ENCODE measurements around the gene NLRC3.
"Not testable (repeated sequence)": the region's sequence is repeated elsewhere in the genome, so short reads cannot be mapped to it uniquely, and the experiment has no call there.

Gene NLRC3

GRCh38 chr16:3609895-3610697 is 32.9 kb upstream of the NLRC3 start:
- peaks cover 1% of the 10 kb centered on the region; the same call in 1 of the 2 replicates for H3K4me1 ChIP-seq (ENCODE audit: control insufficient read depth, insufficient read depth, low read length)
- H3K36me3 ChIP-seq (ENCODE audit: control insufficient read depth, insufficient read depth, low read length), result no peaks in the 10 kb centered on the region
- no peak for DNase-seq (ENCODE audit: low read depth, low spot score)
- H3K9me3 ChIP-seq (ENCODE audit: control insufficient read depth, insufficient read depth, low read length), result no peaks in the 10 kb centered on the region
- no CpG with 5 or more reads among the region's 14 CpGs for WGBS (ENCODE audit: insufficient coverage, insufficient read length)
- H3K27me3 ChIP-seq (ENCODE audit: control insufficient read depth, insufficient read depth, low read length), result no peaks in the 10 kb centered on the region
- no peak overlapping the region; the same call in 1 of the 2 replicates for H3K4me3 ChIP-seq (ENCODE audit: low read length)
- H3K27ac ChIP-seq (ENCODE audit: low read length), result no peak overlapping the region

- not testable (repeated sequence) for H3K4me1 ChIP-seq (ENCODE audit: control insufficient read depth, insufficient read depth, low read length); H3K9me3 ChIP-seq (ENCODE audit: control insufficient read depth, insufficient read depth, low read length); H3K4me3 ChIP-seq (ENCODE audit: low read length); DNase-seq (ENCODE audit: low read depth, low spot score); H3K27me3 ChIP-seq (ENCODE audit: control insufficient read depth, insufficient read depth, low read length); H3K27ac ChIP-seq (ENCODE audit: low read length); H3K36me3 ChIP-seq (ENCODE audit: control insufficient read depth, insufficient read depth, low read length)
- no CpG with 5 or more reads among the region's 13 CpGs for WGBS (ENCODE audit: insufficient coverage, insufficient read length)
These were observed 31.8 kb upstream of the NLRC3 start for GRCh38 chr16:3608976-3609375.

GRCh38 chr16:3608069-3608468 is 30.9 kb upstream of the NLRC3 start:
- DNase-seq (ENCODE audit: low read depth, low spot score), result no peak
- Histone ChIP-seq H3K27ac (ENCODE audit: low read length) (no peak overlapping the region), H3K4me1 (ENCODE audit: control insufficient read depth, insufficient read depth, low read length) (peaks cover 1% of the 10 kb centered on the region; the same call in 1 of the 2 replicates), H3K36me3 (ENCODE audit: control insufficient read depth, insufficient read depth, low read length) (peaks cover 5% of the 10 kb centered on the region; the same call in 1 of the 2 replicates), H3K9me3 (ENCODE audit: control insufficient read depth, insufficient read depth, low read length) (no peaks in the 10 kb centered on the region), H3K4me3 (ENCODE audit: low read length) (no peak overlapping the region), H3K27me3 (ENCODE audit: control insufficient read depth, insufficient read depth, low read length) (no peaks in the 10 kb centered on the region)
- no CpG with 5 or more reads among the region's 5 CpGs for WGBS (ENCODE audit: insufficient coverage, insufficient read length)

- Histone ChIP-seq H3K36me3 (ENCODE audit: control insufficient read depth, insufficient read depth, low read length) (peaks cover 5% of the 10 kb centered on the region; the same call in 1 of the 2 replicates), H3K4me3 (ENCODE audit: low read length) (no peak overlapping the region), H3K27ac (ENCODE audit: low read length) (no peak overlapping the region), H3K4me1 (ENCODE audit: control insufficient read depth, insufficient read depth, low read length) (no peaks in the 10 kb centered on the region; the same call in 1 of the 2 replicates), H3K27me3 (ENCODE audit: control insufficient read depth, insufficient read depth, low read length) (no peaks in the 10 kb centered on the region), H3K9me3 (ENCODE audit: control insufficient read depth, insufficient read depth, low read length) (no peaks in the 10 kb centered on the region)
- WGBS (ENCODE audit: insufficient coverage, insufficient read length), result no CpG with 5 or more reads among the region's 2 CpGs
- DNase-seq (ENCODE audit: low read depth, low spot score), result no peak
These were observed 30.4 kb upstream of the NLRC3 start for GRCh38 chr16:3607634-3608033.

GRCh38 chr16:3607161-3607560 is 30.0 kb upstream of the NLRC3 start:
- no CpG with 5 or more reads among the region's 7 CpGs for WGBS (ENCODE audit: insufficient coverage, insufficient read length)
- no peak overlapping the region for H3K4me3 ChIP-seq (ENCODE audit: low read length)
- DNase-seq (ENCODE audit: low read depth, low spot score), result no peak
- H3K4me1 ChIP-seq (ENCODE audit: control insufficient read depth, insufficient read depth, low read length), result no peaks in the 10 kb centered on the region; the same call in 1 of the 2 replicates
- H3K27me3 ChIP-seq (ENCODE audit: control insufficient read depth, insufficient read depth, low read length), result no peaks in the 10 kb centered on the region
- no peaks in the 10 kb centered on the region for H3K9me3 ChIP-seq (ENCODE audit: control insufficient read depth, insufficient read depth, low read length)
- H3K36me3 ChIP-seq (ENCODE audit: control insufficient read depth, insufficient read depth, low read length), result peaks cover 6% of the 10 kb centered on the region
- no peak overlapping the region for H3K27ac ChIP-seq (ENCODE audit: low read length)

DNA sequence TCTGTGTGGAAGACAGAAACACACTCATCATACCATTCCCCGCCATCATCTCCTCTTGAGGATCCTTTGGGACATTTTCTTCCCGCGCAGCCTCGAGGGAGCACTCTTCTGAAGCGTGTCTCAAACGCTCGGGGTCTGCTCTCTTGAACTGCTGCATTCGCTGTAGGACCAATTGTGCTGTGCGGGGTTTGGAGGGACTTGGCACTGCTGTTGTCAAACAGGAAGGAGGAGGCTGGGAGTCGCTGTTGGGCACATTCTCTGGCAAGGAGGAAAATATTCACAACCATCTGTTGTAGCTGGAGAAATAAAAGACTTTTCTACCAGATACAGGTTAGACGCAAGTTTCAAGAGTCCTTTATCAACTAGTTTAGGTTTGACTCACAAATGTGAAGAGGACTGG is 29.2 kb upstream of the NLRC3 start:
- no CpG with 5 or more reads among the region's 11 CpGs for WGBS (ENCODE audit: insufficient coverage, insufficient read length)
- Histone ChIP-seq H3K27me3 (ENCODE audit: control insufficient read depth, insufficient read depth, low read length) (no peaks in the 10 kb centered on the region), H3K27ac (ENCODE audit: low read length) (no peak overlapping the region), H3K4me3 (ENCODE audit: low read length) (no peak overlapping the region), H3K4me1 (ENCODE audit: control insufficient read depth, insufficient read depth, low read length) (no peaks in the 10 kb centered on the region; the same call in 1 of the 2 replicates), H3K9me3 (ENCODE audit: control insufficient read depth, insufficient read depth, low read length) (no peaks in the 10 kb centered on the region), H3K36me3 (ENCODE audit: control insufficient read depth, insufficient read depth, low read length) (peaks cover 10% of the 10 kb centered on the region)
- DNase-seq (ENCODE audit: low read depth, low spot score), result no peak

- H3K36me3 ChIP-seq (ENCODE audit: control insufficient read depth, insufficient read depth, low read length), result peaks cover 18% of the 10 kb centered on the region
- H3K9me3 ChIP-seq (ENCODE audit: control insufficient read depth, insufficient read depth, low read length), result peaks cover 6% of the 10 kb centered on the region; the same call in 1 of the 2 replicates
- no peak overlapping the region for H3K27ac ChIP-seq (ENCODE audit: low read length)
- no peaks in the 10 kb centered on the region for H3K4me1 ChIP-seq (ENCODE audit: control insufficient read depth, insufficient read depth, low read length)
- no peaks in the 10 kb centered on the region for H3K27me3 ChIP-seq (ENCODE audit: control insufficient read depth, insufficient read depth, low read length)
- no peak for DNase-seq (ENCODE audit: low read depth, low spot score)
- H3K4me3 ChIP-seq (ENCODE audit: low read length), result no peak overlapping the region
- WGBS (ENCODE audit: insufficient coverage, insufficient read length), result no CpG with 5 or more reads among the region's 7 CpGs
These were observed 25.1 kb upstream of the NLRC3 start for GRCh38 chr16:3602320-3602653.

GRCh38 chr16:3601614-3602319 is 24.6 kb upstream of the NLRC3 start:
- DNase-seq (ENCODE audit: low read depth, low spot score), result no peak
- no peak overlapping the region for H3K27ac ChIP-seq (ENCODE audit: low read length)

GRCh38 chr16:3599922-3600321 is 22.7 kb upstream of the NLRC3 start:
- no peak for DNase-seq (ENCODE audit: low read depth, low spot score)
- H3K27ac ChIP-seq (ENCODE audit: low read length), result no peak overlapping the region
- H3K9me3 ChIP-seq (ENCODE audit: control insufficient read depth, insufficient read depth, low read length), result peaks cover 6% of the 10 kb centered on the region; the same call in 1 of the 2 replicates
- H3K27me3 ChIP-seq (ENCODE audit: control insufficient read depth, insufficient read depth, low read length), result no peaks in the 10 kb centered on the region
- WGBS (ENCODE audit: insufficient coverage, insufficient read length), result no CpG with 5 or more reads among the region's 4 CpGs
- H3K36me3 ChIP-seq (ENCODE audit: control insufficient read depth, insufficient read depth, low read length), result peaks cover 32% of the 10 kb centered on the region
- no peaks in the 10 kb centered on the region for H3K4me1 ChIP-seq (ENCODE audit: control insufficient read depth, insufficient read depth, low read length)
- no peak overlapping the region for H3K4me3 ChIP-seq (ENCODE audit: low read length)

More at GRCh38 chr16:3601614-3602319, 24.6 kb upstream of the NLRC3 start:
- H3K9me3 ChIP-seq (ENCODE audit: control insufficient read depth, insufficient read depth, low read length), result peaks cover 6% of the 10 kb centered on the region; the same call in 1 of the 2 replicates
- H3K36me3 ChIP-seq (ENCODE audit: control insufficient read depth, insufficient read depth, low read length), result peaks cover 18% of the 10 kb centered on the region
- H3K27me3 ChIP-seq (ENCODE audit: control insufficient read depth, insufficient read depth, low read length), result no peaks in the 10 kb centered on the region
- no CpG with 5 or more reads among the region's 13 CpGs for WGBS (ENCODE audit: insufficient coverage, insufficient read length)
- H3K4me1 ChIP-seq (ENCODE audit: control insufficient read depth, insufficient read depth, low read length), result no peaks in the 10 kb centered on the region
- no peak overlapping the region for H3K4me3 ChIP-seq (ENCODE audit: low read length)

DNA sequence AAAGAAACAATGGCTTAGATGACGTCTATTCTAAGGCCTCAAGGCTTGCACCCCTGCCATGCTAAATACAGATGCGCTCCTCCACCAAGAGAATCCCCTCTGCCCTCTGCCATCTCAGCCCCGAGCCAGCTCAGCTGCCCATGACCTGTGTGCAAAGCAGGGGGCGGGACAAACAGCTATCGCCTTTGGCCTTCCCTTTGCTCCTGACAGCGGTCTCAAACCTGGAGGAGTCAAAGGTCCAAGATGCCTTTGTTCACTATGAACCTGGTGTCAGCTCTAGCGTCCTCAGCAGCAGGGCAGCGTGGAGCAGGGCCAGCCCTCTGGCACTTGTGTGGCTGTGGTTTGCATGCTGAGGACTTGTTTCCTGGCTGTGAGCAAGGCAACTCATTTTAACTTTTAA is 21.9 kb upstream of the NLRC3 start:
- Histone ChIP-seq H3K4me1 (ENCODE audit: control insufficient read depth, insufficient read depth, low read length) (no peaks in the 10 kb centered on the region), H3K36me3 (ENCODE audit: control insufficient read depth, insufficient read depth, low read length) (peaks cover 32% of the 10 kb centered on the region), H3K9me3 (ENCODE audit: control insufficient read depth, insufficient read depth, low read length) (peaks cover 6% of the 10 kb centered on the region; the same call in 1 of the 2 replicates), H3K27me3 (ENCODE audit: control insufficient read depth, insufficient read depth, low read length) (no peaks in the 10 kb centered on the region), H3K4me3 (ENCODE audit: low read length) (no peak overlapping the region), H3K27ac (ENCODE audit: low read length) (no peak overlapping the region)
- no peak for DNase-seq (ENCODE audit: low read depth, low spot score)
- no CpG with 5 or more reads among the region's 8 CpGs for WGBS (ENCODE audit: insufficient coverage, insufficient read length)

Measured in iPS DF 6.9 (cell line).